Measurements from ENCODE around the gene DUSP9.
A peak's percentile ranks its signal among the peaks of the same experiment; 100 is the strongest.

Gene DUSP9

GRCh38 chrX:153667956-153668396, 21.0 kb downstream of the DUSP9 start:
- peaks cover 65% of the 10 kb centered on the region for H3K27me3 Mint-ChIP-seq (ENCODE audit: low read depth, poor library complexity)
- peak; percentile 86 for DNase-seq
- H3K27ac Mint-ChIP-seq = no peak overlapping the region
- H3K4me3 Mint-ChIP-seq = peak overlapping the region; percentile 79
- H3K36me3 Mint-ChIP-seq (ENCODE audit: low read depth) = peaks cover 5% of the 10 kb centered on the region
- TF ChIP-seq, protein P1, sequence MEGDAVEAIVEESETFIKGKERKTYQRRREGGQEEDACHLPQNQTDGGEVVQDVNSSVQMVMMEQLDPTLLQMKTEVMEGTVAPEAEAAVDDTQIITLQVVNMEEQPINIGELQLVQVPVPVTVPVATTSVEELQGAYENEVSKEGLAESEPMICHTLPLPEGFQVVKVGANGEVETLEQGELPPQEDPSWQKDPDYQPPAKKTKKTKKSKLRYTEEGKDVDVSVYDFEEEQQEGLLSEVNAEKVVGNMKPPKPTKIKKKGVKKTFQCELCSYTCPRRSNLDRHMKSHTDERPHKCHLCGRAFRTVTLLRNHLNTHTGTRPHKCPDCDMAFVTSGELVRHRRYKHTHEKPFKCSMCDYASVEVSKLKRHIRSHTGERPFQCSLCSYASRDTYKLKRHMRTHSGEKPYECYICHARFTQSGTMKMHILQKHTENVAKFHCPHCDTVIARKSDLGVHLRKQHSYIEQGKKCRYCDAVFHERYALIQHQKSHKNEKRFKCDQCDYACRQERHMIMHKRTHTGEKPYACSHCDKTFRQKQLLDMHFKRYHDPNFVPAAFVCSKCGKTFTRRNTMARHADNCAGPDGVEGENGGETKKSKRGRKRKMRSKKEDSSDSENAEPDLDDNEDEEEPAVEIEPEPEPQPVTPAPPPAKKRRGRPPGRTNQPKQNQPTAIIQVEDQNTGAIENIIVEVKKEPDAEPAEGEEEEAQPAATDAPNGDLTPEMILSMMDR (IDR thresholded peaks at IDR 0.05) = peak; percentile 66
- H3K9me3 Mint-ChIP-seq = peaks cover 52% of the 10 kb centered on the region
- H3K4me1 Mint-ChIP-seq = peaks cover 8% of the 10 kb centered on the region

GRCh38 chrX:153668423-153669173, 21.6 kb downstream of the DUSP9 start:
- peaks cover 5% of the 10 kb centered on the region for H3K36me3 Mint-ChIP-seq (ENCODE audit: low read depth)
- peaks cover 52% of the 10 kb centered on the region for H3K9me3 Mint-ChIP-seq
- no peak overlapping the region for H3K27ac Mint-ChIP-seq
- H3K4me1 Mint-ChIP-seq = peaks cover 8% of the 10 kb centered on the region
- H3K27me3 Mint-ChIP-seq (ENCODE audit: low read depth, poor library complexity) = peaks cover 62% of the 10 kb centered on the region
- DNase-seq = no peak
- TF ChIP-seq, protein P1 (IDR thresholded peaks at IDR 0.05) = no peak
- no peak overlapping the region for H3K4me3 Mint-ChIP-seq

GRCh38 chrX:153669174-153669890, 22.3 kb downstream of the DUSP9 start:
- Mint-ChIP-seq H3K36me3 (ENCODE audit: low read depth) (peaks cover 5% of the 10 kb centered on the region), H3K4me3 (no peak overlapping the region), H3K9me3 (peaks cover 57% of the 10 kb centered on the region), H3K27me3 (ENCODE audit: low read depth, poor library complexity) (peaks cover 59% of the 10 kb centered on the region), H3K27ac (no peak overlapping the region), H3K4me1 (peaks cover 13% of the 10 kb centered on the region)
- TF ChIP-seq, protein P1 (IDR thresholded peaks at IDR 0.05) = peak; percentile 75
- DNase-seq = peak; percentile 65

DNA sequence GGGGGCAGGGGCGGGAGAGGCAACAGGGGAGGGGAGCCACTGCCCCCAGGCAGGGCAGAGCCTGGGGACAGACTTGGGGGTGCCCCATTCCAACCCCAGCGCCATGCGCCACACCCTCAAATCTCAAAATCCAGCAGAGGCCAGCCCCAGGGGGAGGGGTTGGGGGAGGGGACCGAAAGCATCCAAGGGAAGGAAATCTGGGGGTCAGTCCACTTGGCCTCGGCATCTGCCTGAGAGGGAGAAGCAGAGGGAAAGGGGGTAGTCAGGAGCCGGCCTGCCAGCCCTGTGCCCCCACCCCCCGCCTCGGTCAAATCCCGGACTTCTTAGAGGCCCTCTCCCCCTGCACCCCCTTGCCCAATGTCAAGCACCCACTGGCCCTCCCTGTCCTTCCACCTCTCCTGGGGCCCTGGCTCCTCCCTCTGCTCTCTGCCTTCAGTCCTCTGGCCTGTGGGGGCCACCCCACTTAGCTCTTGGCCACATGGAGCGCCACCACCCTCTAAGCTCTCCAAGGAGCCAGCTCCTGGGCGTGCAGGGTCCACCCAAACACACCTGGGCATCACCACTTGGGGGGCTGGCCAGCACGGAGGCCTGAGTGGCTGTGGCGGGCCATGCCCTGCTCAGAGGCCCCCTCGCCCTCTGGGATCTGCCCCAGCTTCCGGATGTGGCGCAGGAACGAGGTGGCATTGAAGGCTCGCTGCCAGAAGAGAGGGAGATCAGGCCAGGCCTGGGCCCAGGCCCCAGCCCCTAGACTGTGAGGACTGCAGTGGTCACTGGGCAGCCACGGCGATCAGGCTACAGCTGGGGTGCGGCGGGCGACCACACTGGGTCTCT, 23.1 kb downstream of the DUSP9 start:
- Mint-ChIP-seq H3K27me3 (ENCODE audit: low read depth, poor library complexity) (peaks cover 59% of the 10 kb centered on the region), H3K4me1 (peaks cover 20% of the 10 kb centered on the region), H3K9me3 (peaks cover 63% of the 10 kb centered on the region)

GRCh38 chrX:153670748-153671588, 24.0 kb downstream of the DUSP9 start:
- Mint-ChIP-seq H3K27ac (no peak overlapping the region), H3K4me3 (no peak overlapping the region), H3K27me3 (ENCODE audit: low read depth, poor library complexity) (peaks cover 54% of the 10 kb centered on the region), H3K9me3 (peaks cover 58% of the 10 kb centered on the region), H3K4me1 (peaks cover 20% of the 10 kb centered on the region), H3K36me3 (ENCODE audit: low read depth) (peaks cover 5% of the 10 kb centered on the region)
- DNase-seq = no peak
- TF ChIP-seq, protein P1 (IDR thresholded peaks at IDR 0.05) = no peak

More for the DNA sequence above, 23.1 kb downstream of the DUSP9 start:
- Mint-ChIP-seq H3K36me3 (ENCODE audit: low read depth) (peaks cover 5% of the 10 kb centered on the region), H3K4me3 (no peak overlapping the region), H3K27ac (no peak overlapping the region)
- TF ChIP-seq, protein P1 (IDR thresholded peaks at IDR 0.05) = no peak
- no peak for DNase-seq
